Gastrocnemius medialis (tissue), 4 donors: Measurements from ENCODE around the gene ZNF408. TPM values are rescaled to one million over a fixed set of nuclear protein-coding genes. Genes with fewer than 3 reads are reported as not detected.
A peak's percentile ranks its signal among the peaks of the same experiment; 100 is the strongest.

Experiments used
- ATAC-seq, 2 donors: fragments of 150-250 bp; one replicate each; pipeline ENCODE4 v1.9.1; 2016
- DNase-seq, 2 donors: peaks; one replicate each; pipeline ENCODE4 v3.0.0-alpha.2; 2019
- H3K27ac ChIP-seq, 4 donors: fragments of 200-600 bp; sonication (generic); 1 replicate in 1 of 4; 2 replicates in 3 of 4; pipeline ENCODE4 v1.5.1; 2016 to 2018; ENCODE audit warnings: mild to moderate bottlenecking in 2 of 4, moderate library complexity in 1 of 4
- H3K27me3 ChIP-seq, 3 donors: fragments of 200-600 bp; sonication (generic) in 2 of 3; 1 replicate in 1 of 3; 2 replicates in 2 of 3; pipeline versions ENCODE4 v1.5.1 to v1.6.0; 2016 to 2019; ENCODE audit warnings: mild to moderate bottlenecking in 1 of 3, moderate library complexity in 1 of 3
- H3K36me3 ChIP-seq, 2 donors: fragments of 200-600 bp; sonication (generic) in 1 of 2; one replicate each; pipeline ENCODE4 v1.5.1; 2017 to 2018
- H3K4me1 ChIP-seq, 2 donors: fragments of 200-600 bp; sonication (generic) in 1 of 2; one replicate each; pipeline ENCODE4 v1.5.1; 2016 to 2017; ENCODE audit warnings: mild to moderate bottlenecking in 2 of 2
- H3K4me3 ChIP-seq, 4 donors: fragments of 200-600 bp; sonication (generic) in 3 of 4; 1 replicate in 1 of 4; 2 replicates in 3 of 4; pipeline ENCODE4 v1.5.1; 2016 to 2019; ENCODE audit warnings: mild to moderate bottlenecking in 2 of 4
- H3K9me3 ChIP-seq, 3 donors: fragments of 200-600 bp; sonication (generic) in 2 of 3; 1 replicate in 1 of 3; 2 replicates in 2 of 3; pipeline ENCODE4 v1.5.1; 2016 to 2019
- CTCF ChIP-seq, 5 experiments: fragments of 450-650 bp in 3 of 5; fragments of 200-600 bp in 2 of 5; sonication (generic) in 2 of 5; IDR thresholded peaks in 4 of 5; conservative IDR thresholded peaks in 1 of 5; 1 replicate in 4 of 5; 2 replicates in 1 of 5; pipeline ENCODE4 v1.5.1; 2016 to 2019; ENCODE audit warnings: antibody characterized with exemption in 5 of 5, mild to moderate bottlenecking in 3 of 5, moderate library complexity in 3 of 5
- POLR2A ChIP-seq, 2 donors: fragments of 450-650 bp; IDR thresholded peaks; one replicate each; pipeline ENCODE4 v1.6.1; 2017; ENCODE audit warnings: antibody characterized with exemption in 2 of 2, mild to moderate bottlenecking in 2 of 2, moderate library complexity in 2 of 2
- in situ Hi-C, 4 donors: fragments of 200-750 bp; cut with MboI; loops; one replicate each; pipeline versions ENCODE4 v1.15.0 to v1.8.0; 2017; ENCODE audit warnings: low sequenced_read_pairs in 4 of 4
- intact Hi-C: fragments of 100-400 bp; cut with DNase I; formaldehyde crosslinking; loops from one replicate; pipeline ENCODE4 v1.15.1; 2023; ENCODE audit warnings: low total_unique reads
- total RNA-seq, 4 donors: library from RNA; depleted of rRNA; stranded (reverse); fragments of >200 nt; gene quantifications; one replicate each; pipeline versions ENCODE4 v1.1.0 to v1.2.3, GENCODE V29; 2016

ZNF408 gene
- total RNA-seq, 4 donors from 2014 or later: 17.7 to 25.2 (median 19.3) TPM

GRCh38 chr11:46673713-46674462 lies 26.9 kb upstream of the ZNF408 start:
- Histone ChIP-seq H3K9me3 (no peaks in the 10 kb centered on the region), H3K27me3 (no peaks in the 10 kb centered on the region), H3K4me3 (no peak overlapping the region), H3K4me1 (peaks cover 22 to 38% of the 10 kb centered on the region in 2 donors), H3K27ac (peak overlapping the region; percentile 85 to 92 (median 88)), H3K36me3 (peaks cover 3 to 56% of the 10 kb centered on the region in 2 donors)
- in situ Hi-C loops (no loop called here), intact Hi-C loops (loop anchor here (2.0 kb wide), 2 partner anchors 23 to 37 kb away; no protein-coding TSS in a partner anchor)
- no peak for DNase-seq
- no peak for ATAC-seq
- TF ChIP-seq CTCF (IDR thresholded peaks at IDR 0.05 in 4 of 5, conservative IDR thresholded peaks at IDR 0.05 in 1 of 5): no peak
- no peak for TF ChIP-seq POLR2A (IDR thresholded peaks at IDR 0.05)

GRCh38 chr11:46674463-46675287 lies 26.2 kb upstream of the ZNF408 start:
- ATAC-seq (peak; percentile 2 to 5), DNase-seq (peak in 1 of 2 donors; percentile 33)
- in situ Hi-C loops: no loop called here
- peaks cover 0 to 56% of the 10 kb centered on the region in 2 donors for H3K36me3 ChIP-seq
- H3K27me3 ChIP-seq: no peaks in the 10 kb centered on the region
- H3K4me1 ChIP-seq: peaks cover 22 to 34% of the 10 kb centered on the region in 2 donors
- H3K27ac ChIP-seq: peak overlapping the region; percentile 85 to 92 (median 88)
- intact Hi-C loops: loop anchor here (2.0 kb wide), 2 partner anchors 22 to 36 kb away; no protein-coding TSS in a partner anchor
- TF ChIP-seq CTCF (IDR thresholded peaks at IDR 0.05 in 4 of 5, conservative IDR thresholded peaks at IDR 0.05 in 1 of 5) (no peak), POLR2A (IDR thresholded peaks at IDR 0.05) (no peak)
- H3K9me3 ChIP-seq: no peaks in the 10 kb centered on the region
- no peak overlapping the region for H3K4me3 ChIP-seq

- TF ChIP-seq CTCF (IDR thresholded peaks at IDR 0.05 in 4 of 5, conservative IDR thresholded peaks at IDR 0.05 in 1 of 5) (no peak), POLR2A (IDR thresholded peaks at IDR 0.05) (peak in 1 of 2 donors; percentile 37)
- H3K27ac ChIP-seq: peak overlapping the region; percentile 85 to 92 (median 88)
- peaks cover 0 to 57% of the 10 kb centered on the region in 2 donors for H3K36me3 ChIP-seq
- H3K27me3 ChIP-seq: no peaks in the 10 kb centered on the region
- in situ Hi-C loops: no loop called here
- ATAC-seq (peak; percentile 82 to 84), DNase-seq (peak; percentile 74 to 84)
- H3K4me1 ChIP-seq: peaks cover 22 to 34% of the 10 kb centered on the region in 2 donors
- intact Hi-C loops: loop anchor here (2.0 kb wide), 2 partner anchors 21 to 35 kb away; no protein-coding TSS in a partner anchor
- H3K9me3 ChIP-seq: no peaks in the 10 kb centered on the region
- H3K4me3 ChIP-seq: no peak overlapping the region
Observed at GRCh38 chr11:46675288-46675851, 25.5 kb upstream of the ZNF408 start.

- Histone ChIP-seq H3K4me1 (peaks cover 22 to 34% of the 10 kb centered on the region in 2 donors), H3K36me3 (peaks cover 0 to 57% of the 10 kb centered on the region in 2 donors), H3K4me3 (no peak overlapping the region)
Observed at GRCh38 chr11:46675949-46676348, 24.9 kb upstream of the ZNF408 start.

More at GRCh38 chr11:46675949-46676348, 24.9 kb upstream of the ZNF408 start:
- Histone ChIP-seq H3K9me3 (no peaks in the 10 kb centered on the region), H3K27ac (peak overlapping the region; percentile 85 to 92 (median 88)), H3K27me3 (no peaks in the 10 kb centered on the region)
- no peak for ATAC-seq
- in situ Hi-C loops: no loop called here
- DNase-seq: no peak
- intact Hi-C loops: loop anchor here (2.0 kb wide), 2 partner anchors 21 to 35 kb away; no protein-coding TSS in a partner anchor
- TF ChIP-seq POLR2A (IDR thresholded peaks at IDR 0.05) (no peak), CTCF (IDR thresholded peaks at IDR 0.05 in 4 of 5, conservative IDR thresholded peaks at IDR 0.05 in 1 of 5) (no peak)
